Natural killer cell (primary cell): ENCODE data around the gene PSMD13. TPM values are rescaled to one million over a fixed set of nuclear protein-coding genes. Genes with fewer than 3 reads are reported as not detected.

Experiments used
- ATAC-seq, 3 donors: fragments of 150-1000 bp in 2 of 3; fragments of 200-7000 bp in 1 of 3; cut with Tn5 transposase; 1 replicate in 1 of 3; 2 replicates in 2 of 3; pipeline ENCODE4 v1.10.0; 2021; ENCODE audit warnings: mild to moderate bottlenecking in 2 of 3, moderate library complexity in 2 of 3
- DNase-seq, 2 donors: peaks; one replicate each; pipeline versions ENCODE4 v3.0.0 to v3.0.0-alpha.2; 2013 to 2021; ENCODE audit warnings: mixed read lengths in 1 of 2
- H3K27ac ChIP-seq: one replicate; pipeline ENCODE4 v1.5.1; 2013; ENCODE audit warnings: mild to moderate bottlenecking, low read length
- H3K27me3 ChIP-seq: one replicate; pipeline ENCODE4 v1.6.1; 2013; ENCODE audit warnings: low read length; ENCODE audit not compliant: control insufficient read depth, insufficient read depth
- H3K36me3 ChIP-seq: one replicate; pipeline ENCODE4 v1.6.1; 2013; ENCODE audit warnings: low read length; ENCODE audit not compliant: control insufficient read depth, insufficient read depth
- H3K4me1 ChIP-seq: one replicate; pipeline ENCODE4 v1.6.1; 2013; ENCODE audit warnings: low read length; ENCODE audit not compliant: control insufficient read depth, insufficient read depth
- H3K4me3 ChIP-seq: one replicate; pipeline ENCODE4 v1.5.1; 2013; ENCODE audit warnings: low read length
- H3K9me3 ChIP-seq: one replicate; pipeline ENCODE4 v1.6.1; 2013; ENCODE audit warnings: low read length; ENCODE audit not compliant: control insufficient read depth, insufficient read depth
- H3K27ac Mint-ChIP-seq, 2 donors: one replicate each; pipeline ENCODE4 v1.8.0; 2022; ENCODE audit warnings: mild to moderate bottlenecking in 2 of 2, mixed read lengths in 2 of 2, moderate library complexity in 1 of 2
- H3K27me3 Mint-ChIP-seq, 2 donors: one replicate each; pipeline ENCODE4 v1.8.0; 2022; ENCODE audit warnings: low read depth in 2 of 2, mixed read lengths in 2 of 2
- H3K36me3 Mint-ChIP-seq: one replicate; pipeline ENCODE4 v1.8.0; 2022; ENCODE audit warnings: mixed read lengths
- H3K4me1 Mint-ChIP-seq, 2 donors: one replicate each; pipeline ENCODE4 v1.8.0; 2022; ENCODE audit warnings: mixed read lengths in 2 of 2
- H3K4me3 Mint-ChIP-seq: one replicate; pipeline ENCODE4 v1.8.0; 2022; ENCODE audit warnings: mild to moderate bottlenecking, moderate library complexity, mixed read lengths
- H3K9me3 Mint-ChIP-seq, 2 donors: one replicate each; pipeline ENCODE4 v1.8.0; 2022; ENCODE audit warnings: mixed read lengths in 2 of 2
- WGBS: methylation state at CpG from one replicate; pipeline ENCODE4 v1.1.7; 2013; ENCODE audit warnings: missing lambda C conversion rate; ENCODE audit not compliant: insufficient coverage; 5-methylcytosine and 5-hydroxymethylcytosine counted together
- intact Hi-C: fragments of 100-400 bp; cut with micrococcal nuclease; formaldehyde crosslinking; loops from one replicate; pipeline ENCODE4 v1.14.2; 2022
- total RNA-seq, 4 donors: library from RNA; stranded (reverse); fragments of 120-200 nt in 1 of 4; gene quantifications; one replicate each; pipeline versions ENCODE4 v1.2.3 to v1.2.4, GENCODE V29; 2013 to 2022
- TF ChIP-seq, protein P1 (sequence below): fragments of 200-600 bp; IDR thresholded peaks from one replicate; pipeline ENCODE4 v1.8.0; 2022; ENCODE audit warnings: antibody characterized with exemption

Gene PSMD13
- total RNA-seq, 3 donors from 2014 or later (not counting 1 experiment from before 2014, with no cell fraction given), result 94.6 to 111 (median 104) TPM

- Histone ChIP-seq H3K4me3 (no peak overlapping the region), H3K9me3 (no peaks in the 10 kb centered on the region), H3K4me1 (peaks cover 10% of the 10 kb centered on the region), H3K36me3 (peaks cover 26% of the 10 kb centered on the region), H3K27ac (no peak overlapping the region), H3K27me3 (no peaks in the 10 kb centered on the region)
- TF ChIP-seq, protein P1, sequence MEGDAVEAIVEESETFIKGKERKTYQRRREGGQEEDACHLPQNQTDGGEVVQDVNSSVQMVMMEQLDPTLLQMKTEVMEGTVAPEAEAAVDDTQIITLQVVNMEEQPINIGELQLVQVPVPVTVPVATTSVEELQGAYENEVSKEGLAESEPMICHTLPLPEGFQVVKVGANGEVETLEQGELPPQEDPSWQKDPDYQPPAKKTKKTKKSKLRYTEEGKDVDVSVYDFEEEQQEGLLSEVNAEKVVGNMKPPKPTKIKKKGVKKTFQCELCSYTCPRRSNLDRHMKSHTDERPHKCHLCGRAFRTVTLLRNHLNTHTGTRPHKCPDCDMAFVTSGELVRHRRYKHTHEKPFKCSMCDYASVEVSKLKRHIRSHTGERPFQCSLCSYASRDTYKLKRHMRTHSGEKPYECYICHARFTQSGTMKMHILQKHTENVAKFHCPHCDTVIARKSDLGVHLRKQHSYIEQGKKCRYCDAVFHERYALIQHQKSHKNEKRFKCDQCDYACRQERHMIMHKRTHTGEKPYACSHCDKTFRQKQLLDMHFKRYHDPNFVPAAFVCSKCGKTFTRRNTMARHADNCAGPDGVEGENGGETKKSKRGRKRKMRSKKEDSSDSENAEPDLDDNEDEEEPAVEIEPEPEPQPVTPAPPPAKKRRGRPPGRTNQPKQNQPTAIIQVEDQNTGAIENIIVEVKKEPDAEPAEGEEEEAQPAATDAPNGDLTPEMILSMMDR, result no peak
- Mint-ChIP-seq H3K27me3 (no peaks in the 10 kb centered on the region), H3K4me1 (peaks cover 14 to 19% of the 10 kb centered on the region in 2 donors), H3K27ac (no peak overlapping the region), H3K36me3 (no peaks in the 10 kb centered on the region), H3K9me3 (no peaks in the 10 kb centered on the region), H3K4me3 (no peak overlapping the region)
- 95% methylated on average over 13 of the region's 13 CpGs for WGBS
- DNase-seq, result no peak
- intact Hi-C loops, result no loop called here
- no peak for ATAC-seq
These were observed 36.4 kb upstream of the PSMD13 start for GRCh38 chr11:200224-201003.

GRCh38 chr11:201966-202365, 34.8 kb upstream of the PSMD13 start:
- intact Hi-C loops, result no loop called here
- no peaks in the 10 kb centered on the region for H3K27me3 Mint-ChIP-seq
- Histone ChIP-seq H3K9me3 (no peaks in the 10 kb centered on the region), H3K27me3 (no peaks in the 10 kb centered on the region), H3K36me3 (peaks cover 27% of the 10 kb centered on the region), H3K4me3 (no peak overlapping the region), H3K27ac (no peak overlapping the region), H3K4me1 (peaks cover 25% of the 10 kb centered on the region)
- peak overlapping the region; percentile 14 to 69 for H3K27ac Mint-ChIP-seq
- ATAC-seq, result no peak
- no peaks in the 10 kb centered on the region for H3K36me3 Mint-ChIP-seq
- DNase-seq, result no peak
- H3K9me3 Mint-ChIP-seq, result no peaks in the 10 kb centered on the region
- no peak overlapping the region for H3K4me3 Mint-ChIP-seq
- H3K4me1 Mint-ChIP-seq, result peaks cover 26 to 29% of the 10 kb centered on the region in 2 donors
- TF ChIP-seq, protein P1, result no peak
- WGBS, result 54% methylated on average over 15 of the region's 15 CpGs

GRCh38 chr11:202490-202889, 34.3 kb upstream of the PSMD13 start:
- H3K27me3 Mint-ChIP-seq, result no peaks in the 10 kb centered on the region
- no peak overlapping the region for H3K4me3 Mint-ChIP-seq
- H3K27ac Mint-ChIP-seq, result peak overlapping the region; percentile 14 to 69
- peaks cover 27% of the 10 kb centered on the region for H3K36me3 ChIP-seq
- H3K4me3 ChIP-seq, result no peak overlapping the region
- WGBS, result 91% methylated on average over 8 of the region's 8 CpGs
- H3K27ac ChIP-seq, result no peak overlapping the region
- DNase-seq (no peak), ATAC-seq (no peak)
- H3K36me3 Mint-ChIP-seq, result no peaks in the 10 kb centered on the region
- TF ChIP-seq, protein P1, result no peak
- intact Hi-C loops, result no loop called here
- H3K27me3 ChIP-seq, result no peaks in the 10 kb centered on the region
- H3K4me1 ChIP-seq, result peaks cover 25% of the 10 kb centered on the region
- peaks cover 32 to 33% of the 10 kb centered on the region in 2 donors for H3K4me1 Mint-ChIP-seq
- no peaks in the 10 kb centered on the region for H3K9me3 Mint-ChIP-seq
- H3K9me3 ChIP-seq, result no peaks in the 10 kb centered on the region
